Pons (tissue), 1 donor: ENCODE data around the gene EPOP.

Source experiments
- DNase-seq: peaks from one replicate; pipeline ENCODE4 v3.0.0-alpha.2; 2016; ENCODE audit warnings: low spot score

The EPOP gene

DNA sequence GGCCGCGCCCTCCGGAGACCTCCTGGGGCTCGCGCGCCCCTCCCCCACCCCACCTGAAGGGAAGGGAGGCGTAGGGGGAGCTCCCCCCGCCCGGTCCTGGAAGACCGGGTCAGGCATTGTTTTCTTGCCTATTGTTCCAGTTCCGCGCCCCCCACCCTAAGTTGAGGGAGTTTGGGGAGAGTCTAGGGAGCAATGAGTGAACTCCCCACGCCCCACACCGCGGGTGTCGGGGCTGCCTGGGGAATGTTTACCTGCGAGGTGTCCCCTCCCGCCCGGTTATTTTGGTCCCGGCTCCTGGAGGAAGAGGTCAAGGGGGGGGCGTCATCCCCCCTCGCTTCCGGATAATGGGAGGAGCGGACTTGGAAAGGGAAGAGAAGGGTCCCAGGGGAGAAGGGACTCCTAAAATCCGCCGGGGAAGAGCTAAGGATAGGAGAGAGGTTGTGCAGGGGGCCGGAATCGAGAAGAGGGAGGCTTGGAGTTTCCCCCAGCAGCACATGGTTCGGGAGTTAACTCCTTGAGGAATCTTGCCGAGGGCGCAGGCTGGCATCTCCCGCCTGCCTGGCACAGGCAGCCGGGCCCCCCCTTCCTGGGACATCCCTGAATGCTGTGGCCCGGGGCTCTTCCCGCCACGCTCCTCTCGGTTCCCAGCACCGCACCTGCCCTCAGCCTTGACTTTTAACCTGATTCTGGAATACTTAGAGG lies 31.2 kb upstream of the EPOP start:
- DNase-seq: peak; percentile 32

DNA sequence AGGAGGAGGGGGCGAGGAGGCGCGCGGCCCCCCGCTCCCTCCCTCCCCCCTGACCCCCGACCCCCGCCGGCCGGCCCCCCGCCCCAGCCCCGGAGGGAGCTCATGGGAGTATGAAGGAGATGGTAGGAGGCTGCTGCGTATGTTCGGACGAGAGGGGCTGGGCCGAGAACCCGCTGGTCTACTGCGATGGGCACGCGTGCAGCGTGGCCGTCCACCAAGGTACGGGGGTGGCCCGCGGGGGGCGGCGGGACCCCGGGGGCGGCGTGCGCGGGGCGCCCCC lies 30.7 kb upstream of the EPOP start:
- DNase-seq: no peak

DNA sequence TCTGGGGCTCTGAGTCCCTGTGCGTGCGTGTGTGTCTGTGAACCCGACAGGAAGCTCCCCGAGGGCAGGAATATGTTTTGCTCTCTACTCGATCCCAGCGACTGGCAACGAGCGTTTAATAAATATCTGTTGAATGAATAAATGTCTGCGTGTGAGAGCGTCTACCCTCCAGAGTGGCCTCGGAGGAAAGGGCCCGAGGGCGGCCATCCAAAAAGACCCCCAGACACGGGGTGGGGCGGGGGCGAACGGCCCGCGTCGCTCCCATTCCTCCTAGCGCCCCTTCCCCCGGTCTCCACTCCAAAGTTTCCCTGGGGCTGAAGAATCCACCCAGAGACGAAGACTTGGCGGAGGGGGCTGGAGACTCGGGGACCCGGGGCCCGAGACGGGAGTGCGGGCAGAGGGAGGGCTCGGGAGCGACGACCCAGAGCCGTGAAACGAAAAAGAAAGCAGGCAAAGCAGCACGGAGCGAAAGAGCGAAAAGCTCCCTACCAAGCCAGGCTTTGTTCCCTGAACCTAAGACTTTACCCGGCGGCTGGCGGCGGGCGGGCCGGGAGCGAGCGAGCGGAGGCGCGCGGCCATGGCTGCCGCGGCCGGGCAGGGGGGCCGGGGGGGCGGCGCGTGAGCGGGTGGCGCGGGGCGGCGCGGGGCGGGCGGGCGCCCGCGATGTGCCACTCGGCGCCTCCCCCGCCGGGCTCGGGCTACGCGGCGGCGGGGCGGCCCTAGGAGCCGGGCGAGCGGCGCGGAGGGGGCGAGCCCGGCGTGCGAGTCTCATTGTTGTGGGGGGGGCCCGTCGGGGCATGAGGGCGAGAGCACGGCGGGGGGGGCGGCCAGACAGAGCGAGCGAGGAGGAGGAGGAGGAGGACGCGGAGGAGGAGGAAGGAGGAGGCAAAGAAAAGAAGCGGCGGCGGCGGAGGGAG lies 30.1 kb upstream of the EPOP start, which contains the start of gene MLLT6:
TSS of gene MLLT6 (plus strand) at position 668 of the 917 bp plus-strand sequence. CDS start 360 bp downstream, outside the sequence.
- DNase-seq: peak; percentile 71

DNA sequence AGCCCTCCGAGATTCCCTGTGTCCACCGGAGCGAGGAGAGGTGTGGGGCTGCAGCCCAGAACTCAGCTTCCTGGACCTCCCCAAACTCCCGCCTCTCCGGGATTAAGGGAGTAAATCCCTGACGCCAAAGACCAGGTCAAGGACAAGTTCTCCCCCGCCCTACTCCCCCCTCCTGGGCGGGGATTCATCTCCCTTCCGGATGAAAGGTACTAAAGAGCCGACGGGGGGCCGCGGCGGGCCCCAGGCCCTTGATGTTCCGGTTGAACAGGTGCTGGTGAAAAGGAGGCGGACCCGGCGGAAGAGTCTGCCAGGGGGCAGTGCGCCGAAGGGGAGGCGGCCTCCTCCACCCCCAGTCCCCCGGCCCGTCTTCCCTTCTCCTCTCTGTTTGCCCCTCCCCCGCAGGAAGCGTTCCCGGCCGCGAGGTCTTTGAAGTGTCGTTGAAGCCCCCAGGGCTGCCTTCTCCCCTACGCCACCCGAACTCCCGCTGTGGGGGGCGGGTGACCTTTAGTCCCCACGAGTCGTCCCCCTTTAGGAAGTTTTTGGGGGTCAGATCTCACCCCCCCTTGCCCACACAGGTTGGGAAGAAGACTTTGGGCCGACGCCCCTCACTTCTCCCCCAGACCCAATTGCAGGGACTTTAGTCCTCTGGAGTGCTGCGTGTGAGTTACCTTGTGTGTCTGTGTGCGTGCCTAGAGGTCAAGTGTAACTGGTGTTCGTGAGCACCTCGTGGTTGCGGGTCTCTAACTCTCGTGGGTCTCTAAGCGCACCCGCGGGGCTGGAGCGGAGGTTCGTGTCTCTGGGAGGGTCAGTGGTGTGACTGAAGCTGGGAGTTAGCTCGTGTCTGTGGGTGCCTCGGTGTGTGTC lies 29.2 kb upstream of the EPOP start:
- peak; percentile 37 for DNase-seq

DNA sequence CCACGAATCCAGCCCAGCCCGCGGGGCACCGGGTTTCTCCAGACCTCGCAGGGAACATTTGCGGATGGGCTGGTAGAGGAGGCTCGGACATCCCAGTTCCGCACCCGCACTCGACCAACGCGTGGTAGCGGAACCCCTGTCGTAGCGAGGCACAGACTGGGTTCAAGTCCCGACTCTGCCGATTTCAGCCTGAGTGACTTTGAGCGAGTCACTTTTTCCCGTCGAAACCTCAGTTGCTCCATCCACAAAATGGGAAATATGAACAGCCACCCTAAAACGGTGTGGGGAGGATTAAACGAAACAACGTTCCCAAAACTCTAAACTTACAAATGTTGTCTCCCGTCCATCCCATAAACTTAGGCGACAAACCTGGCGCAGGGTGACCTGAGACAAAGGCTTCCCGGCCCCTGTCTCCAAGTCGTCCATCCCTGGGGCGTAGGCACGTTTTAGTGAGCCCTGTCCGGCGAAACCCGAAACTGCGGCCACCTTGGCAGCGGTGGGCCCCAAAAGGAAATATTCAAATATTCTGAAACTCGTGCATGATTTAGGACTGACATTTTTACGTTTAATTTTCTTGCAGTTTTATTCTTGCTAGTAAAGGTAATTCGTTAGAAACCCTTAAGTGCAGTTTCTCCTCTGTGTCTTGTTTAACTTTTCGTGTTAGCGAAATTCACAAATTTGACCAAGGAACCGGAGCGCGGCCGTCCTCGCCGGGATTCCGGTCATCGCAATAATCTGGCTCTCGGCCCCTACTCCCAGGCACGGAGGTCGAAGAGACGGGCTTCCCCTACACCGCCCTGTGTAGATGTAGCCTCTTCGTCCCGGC lies 28.4 kb upstream of the EPOP start:
- no peak for DNase-seq

DNA sequence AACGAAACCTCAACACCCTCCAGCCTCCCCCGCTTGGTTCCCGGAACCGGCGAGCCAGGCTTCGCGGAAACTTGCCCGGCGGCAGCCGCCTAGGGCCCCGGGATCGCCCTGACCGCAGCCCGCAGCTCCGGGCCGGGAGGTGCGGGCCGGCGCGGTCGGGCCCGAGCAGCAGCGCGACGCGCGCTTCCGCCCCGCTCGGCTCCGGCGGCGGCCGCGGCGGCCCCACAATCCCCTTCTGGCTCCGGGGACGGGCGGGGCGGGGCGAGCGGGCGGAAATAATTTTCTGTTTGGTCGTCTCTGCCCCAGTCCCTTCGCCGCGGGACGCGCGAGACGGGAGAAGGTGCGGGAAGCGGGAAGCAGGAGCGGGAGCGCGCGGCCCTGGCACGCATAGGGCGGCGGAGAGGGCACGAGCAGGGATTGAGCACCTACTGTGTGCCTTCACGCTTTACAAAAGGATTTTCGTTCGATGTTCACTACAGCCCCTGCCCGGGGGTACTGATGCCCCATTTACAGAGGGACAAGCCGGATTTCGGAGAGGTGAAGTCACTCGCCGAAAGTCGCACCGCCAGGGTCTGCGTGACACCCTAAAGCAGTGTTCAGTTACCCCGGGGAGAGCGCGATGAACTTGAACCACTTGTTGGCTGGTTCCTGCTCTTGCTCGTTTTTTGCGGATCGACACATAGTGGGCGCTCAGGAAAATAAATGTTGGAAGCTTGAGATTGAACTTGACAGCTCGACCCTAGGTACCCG lies 27.6 kb upstream of the EPOP start:
- DNase-seq: peak; percentile 63

DNA sequence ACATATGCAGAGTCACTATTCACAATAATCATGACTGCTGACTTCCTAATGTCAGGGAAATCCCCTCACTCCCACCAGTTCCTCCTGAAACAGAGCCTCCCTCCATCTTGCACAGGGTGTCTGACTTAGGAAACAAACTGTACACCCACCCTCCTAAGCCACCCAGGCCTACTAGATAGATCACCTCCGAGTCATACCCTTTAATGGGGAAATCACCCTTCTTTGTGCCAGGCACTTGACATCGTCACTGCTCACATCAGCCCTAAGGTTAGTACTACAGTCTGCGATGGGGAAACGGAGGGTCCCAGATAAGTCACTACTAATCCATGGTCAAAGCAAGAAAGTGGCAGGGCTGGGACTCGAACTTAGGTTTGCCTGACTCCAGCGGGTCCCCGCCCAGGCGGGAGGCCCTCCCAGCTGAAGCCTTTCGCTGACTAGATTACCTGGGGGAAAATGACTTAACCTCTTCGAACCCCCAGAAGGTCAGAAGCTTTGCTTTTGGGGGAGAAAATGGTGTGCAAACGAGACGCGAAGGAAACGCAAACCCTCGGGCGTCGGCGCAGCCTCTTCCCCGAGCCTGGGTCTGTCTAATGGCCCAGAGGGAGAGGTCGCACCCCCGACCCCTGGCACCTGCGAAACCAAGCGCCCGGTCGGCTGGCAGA lies 26.9 kb upstream of the EPOP start:
- DNase-seq: peak; percentile 48

DNA sequence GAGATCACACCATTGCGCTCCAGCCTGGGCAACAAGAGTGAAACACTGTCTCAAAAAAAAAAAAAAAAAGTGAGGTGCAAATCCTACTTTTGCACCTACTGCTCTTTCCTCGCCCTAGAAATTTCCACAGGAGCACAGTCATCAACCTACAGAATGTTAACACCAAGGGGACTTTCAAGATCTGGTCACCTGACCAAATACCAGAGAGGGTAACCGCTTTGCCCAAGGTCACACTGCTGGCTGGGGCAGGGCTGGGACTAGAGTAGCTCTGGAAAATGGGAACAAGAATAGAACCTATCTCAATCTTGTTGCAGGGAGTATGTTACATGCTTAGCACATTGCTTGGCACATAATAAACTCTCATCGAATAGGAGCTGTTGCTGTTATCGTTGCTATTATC lies 24.0 kb upstream of the EPOP start:
- DNase-seq: no peak

DNA sequence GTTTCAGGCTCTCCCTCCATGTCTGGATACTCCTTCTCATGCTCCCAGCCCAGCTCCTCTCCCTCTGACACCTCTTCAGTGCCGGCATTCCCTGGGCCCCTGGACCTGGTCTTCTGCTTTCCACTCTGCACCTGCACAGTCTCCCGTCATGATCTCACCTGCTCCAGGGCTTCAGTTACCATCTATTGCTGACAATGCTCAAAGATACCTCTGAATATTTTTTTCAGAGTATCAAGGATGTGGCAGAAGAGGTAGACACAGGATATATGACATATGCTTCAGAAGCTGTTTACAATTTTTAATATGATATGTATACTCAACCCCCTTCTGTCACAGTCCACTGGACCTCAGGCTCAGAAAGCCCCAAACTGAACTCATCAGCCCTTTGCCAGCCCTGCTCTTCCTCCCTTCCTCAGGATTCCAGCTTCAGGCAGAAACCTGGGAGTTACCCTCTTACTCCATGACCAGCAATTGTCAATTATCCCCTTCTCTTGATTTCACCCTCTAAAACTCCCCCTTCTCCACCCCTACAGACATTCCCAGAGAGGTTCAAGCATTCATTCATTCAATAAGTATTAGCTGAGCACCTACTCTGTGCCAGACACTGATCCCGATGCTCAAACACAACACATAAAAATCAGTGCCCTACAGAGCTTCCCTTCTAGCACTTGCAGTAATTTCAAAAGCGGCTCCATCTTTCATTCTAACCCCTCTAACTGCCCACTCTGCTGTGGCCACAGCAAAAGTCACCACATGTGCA lies 22.5 kb upstream of the EPOP start:
- no peak for DNase-seq

DNA sequence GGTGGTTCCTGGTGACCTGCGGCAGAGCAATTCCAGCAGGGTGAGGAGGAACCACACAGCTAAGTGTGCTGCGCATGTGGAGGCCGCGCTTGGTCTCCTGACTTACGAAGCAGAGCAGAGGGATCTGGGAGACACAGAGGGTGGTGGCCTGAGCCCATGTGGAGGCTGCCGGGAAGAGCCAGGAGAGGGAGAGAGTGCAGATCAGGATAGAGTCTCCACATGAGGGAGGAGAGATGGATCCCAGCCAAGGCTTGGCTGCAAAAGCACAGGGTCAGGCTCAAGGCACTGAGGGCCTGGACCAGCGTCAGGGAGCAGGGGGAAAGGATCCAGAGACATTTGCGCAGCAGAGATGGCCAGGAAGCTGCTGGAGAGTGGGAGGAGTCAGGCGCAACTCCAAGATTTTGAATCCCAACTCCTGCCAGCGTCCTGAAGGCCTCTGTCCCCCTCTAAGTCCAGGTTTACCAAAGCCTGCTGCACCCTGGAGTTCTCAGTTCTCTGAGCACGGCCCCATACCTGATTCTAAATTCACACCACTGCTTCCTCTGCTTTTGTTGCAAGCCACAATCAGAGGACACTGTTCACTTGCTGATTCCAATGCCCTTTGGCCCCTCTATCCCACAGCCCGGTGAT lies 19.1 kb upstream of the EPOP start:
- peak; percentile 39 for DNase-seq

DNA sequence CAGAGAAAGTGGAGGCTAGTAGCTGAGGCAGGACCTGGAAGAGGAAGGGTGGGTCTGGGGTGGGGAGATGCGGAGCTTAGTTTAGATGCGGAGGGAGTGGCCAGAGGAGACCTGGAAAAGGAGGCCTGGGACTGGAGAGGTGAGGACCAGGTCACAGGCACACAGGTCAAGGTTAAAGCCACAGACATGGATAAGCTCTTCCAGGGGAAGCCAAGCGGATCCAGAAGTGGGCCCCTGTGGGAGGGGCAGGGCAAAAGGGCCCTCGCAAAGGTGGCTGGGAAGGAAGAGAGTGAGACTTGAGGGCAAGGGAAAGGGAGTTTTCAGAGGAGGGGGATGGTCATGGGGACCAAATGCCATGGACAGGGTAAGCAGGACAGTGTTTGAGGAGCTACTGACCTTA lies 16.4 kb upstream of the EPOP start:
- no peak for DNase-seq

DNA sequence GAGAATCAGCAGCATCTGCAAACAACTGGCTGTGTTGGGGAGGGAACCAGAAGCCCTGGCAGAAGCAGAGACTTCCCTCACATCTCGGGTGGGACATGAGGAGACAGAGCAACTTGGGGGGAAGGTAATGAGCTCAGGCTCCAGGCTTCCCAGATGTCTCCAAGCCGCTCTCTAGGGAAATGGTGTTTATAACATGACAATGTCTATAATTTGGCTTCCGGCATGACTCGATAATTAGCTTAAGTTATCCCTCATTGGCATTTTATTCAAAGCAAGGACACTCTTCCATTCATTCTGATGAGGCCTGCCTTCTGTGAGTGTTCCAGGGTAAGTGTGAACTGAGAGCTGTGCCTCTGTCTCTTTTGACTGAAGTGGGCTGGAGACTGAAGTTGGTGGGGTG lies 15.6 kb upstream of the EPOP start:
- no peak for DNase-seq

DNA sequence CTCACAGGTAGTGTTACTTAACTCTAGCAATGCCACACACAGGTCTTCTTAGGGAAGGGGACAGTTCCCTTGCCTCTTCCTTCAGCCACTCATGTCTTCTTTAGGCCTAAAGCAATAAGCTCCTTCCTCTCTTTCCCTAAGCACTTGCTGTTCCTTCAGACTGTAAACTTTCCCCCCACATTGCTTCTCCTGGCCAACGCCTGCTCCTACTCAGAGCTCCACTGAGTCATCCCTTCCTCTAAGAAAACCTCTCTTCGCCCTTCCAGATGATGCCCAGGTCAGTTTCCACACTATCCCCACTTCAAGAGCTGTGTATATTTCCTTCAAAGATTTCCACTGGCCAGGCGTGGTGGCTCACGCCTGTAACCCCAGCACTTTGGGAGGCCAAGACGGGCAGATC lies 12.5 kb upstream of the EPOP start:
- no peak for DNase-seq

DNA sequence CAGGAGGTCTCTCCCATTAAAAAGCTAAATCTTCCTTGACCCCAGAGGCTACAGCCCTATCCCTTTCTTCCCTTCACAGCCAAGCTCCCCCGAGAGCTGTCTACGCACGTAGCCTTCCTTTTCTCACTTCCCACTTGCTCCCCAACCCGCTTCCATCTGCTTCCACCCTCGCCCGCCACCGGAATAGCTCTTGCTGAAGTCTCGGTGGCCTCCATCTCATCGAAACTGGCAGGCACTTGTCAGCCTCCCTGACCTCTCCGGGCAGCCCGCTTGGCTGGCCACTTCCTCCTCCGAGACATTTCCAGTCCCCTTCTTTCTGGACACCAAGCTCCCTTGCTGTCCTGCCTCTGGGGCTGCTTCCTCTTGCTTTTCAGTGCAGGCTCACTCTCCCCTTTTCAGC lies 10.7 kb upstream of the EPOP start:
- DNase-seq: peak; percentile 31

DNA sequence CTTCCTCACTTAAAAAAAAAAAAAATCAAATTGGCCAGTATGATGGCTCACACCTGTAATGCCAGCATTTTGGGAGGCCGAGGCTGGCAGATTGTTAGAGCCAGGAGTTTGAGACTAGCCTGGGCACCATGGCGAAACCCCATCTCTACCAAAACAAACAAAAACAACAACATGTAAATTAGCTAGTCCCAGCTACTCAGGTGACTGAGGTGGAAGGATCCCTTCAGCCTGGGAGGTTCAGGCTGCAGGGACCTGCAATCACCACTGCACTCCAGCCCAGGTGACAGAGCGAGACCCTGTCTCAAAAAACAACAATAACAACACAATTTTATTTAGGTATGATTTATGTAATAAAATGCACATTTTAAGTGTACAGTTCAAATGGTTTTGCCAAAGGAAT lies 6.3 kb upstream of the EPOP start:
- DNase-seq: no peak

DNA sequence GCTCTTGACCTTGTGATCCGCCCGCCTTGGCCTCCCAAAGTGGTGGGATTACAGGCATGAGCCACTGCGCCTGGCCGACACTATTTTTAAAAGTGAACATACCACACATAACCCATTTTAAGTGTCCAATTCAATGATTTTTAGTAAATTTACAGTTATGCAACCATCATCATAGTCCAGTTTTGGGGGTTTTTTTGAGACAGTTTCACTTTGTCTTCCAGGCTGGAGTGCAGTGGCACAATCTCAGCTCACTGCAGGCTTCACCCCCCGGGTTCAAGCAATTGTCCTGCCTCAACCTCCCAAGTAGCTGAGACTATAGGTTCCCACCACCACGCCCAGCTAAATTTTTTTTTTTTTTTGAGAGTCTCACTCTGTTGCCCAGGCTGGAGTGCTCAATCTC lies 3.1 kb upstream of the EPOP start:
- no peak for DNase-seq

DNA sequence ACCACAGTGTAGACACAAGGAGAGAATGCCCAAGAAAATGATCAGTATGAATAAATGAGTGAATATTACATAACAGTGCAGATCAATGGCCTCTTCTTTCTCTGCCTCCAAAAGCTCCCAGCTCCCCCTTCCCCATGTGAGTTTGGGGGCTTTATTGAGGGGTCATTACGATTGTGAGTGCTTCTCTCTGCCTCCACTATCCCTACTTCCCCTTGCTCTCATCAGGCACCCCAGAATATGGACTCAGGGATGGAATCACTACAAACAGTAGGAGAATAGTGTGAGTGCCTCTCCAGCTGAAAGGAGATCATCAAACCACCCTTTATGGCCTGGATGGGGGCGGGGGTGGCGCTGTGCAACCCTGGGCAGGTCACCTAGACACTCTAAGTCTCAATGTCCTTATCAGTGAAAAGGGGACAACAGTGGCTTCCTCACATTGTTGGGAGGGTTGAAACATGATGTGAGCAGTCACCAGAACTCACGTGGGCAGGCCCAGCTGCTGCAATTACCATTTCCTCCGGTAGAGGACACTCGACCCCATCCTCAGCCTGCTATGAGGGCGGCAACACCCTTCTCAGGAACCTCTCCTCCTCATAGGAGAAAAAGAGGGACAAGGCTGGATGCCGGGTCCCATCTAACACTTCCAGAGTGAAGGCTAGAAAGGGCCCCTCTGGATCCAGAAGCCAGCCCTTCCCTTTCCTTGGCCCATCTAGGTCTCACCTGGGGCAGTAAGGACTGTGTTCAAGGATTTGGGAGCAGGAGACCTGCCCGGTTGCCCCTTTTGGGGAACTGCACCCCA lies 2.1 kb upstream of the EPOP start:
- peak; percentile 86 for DNase-seq

DNA sequence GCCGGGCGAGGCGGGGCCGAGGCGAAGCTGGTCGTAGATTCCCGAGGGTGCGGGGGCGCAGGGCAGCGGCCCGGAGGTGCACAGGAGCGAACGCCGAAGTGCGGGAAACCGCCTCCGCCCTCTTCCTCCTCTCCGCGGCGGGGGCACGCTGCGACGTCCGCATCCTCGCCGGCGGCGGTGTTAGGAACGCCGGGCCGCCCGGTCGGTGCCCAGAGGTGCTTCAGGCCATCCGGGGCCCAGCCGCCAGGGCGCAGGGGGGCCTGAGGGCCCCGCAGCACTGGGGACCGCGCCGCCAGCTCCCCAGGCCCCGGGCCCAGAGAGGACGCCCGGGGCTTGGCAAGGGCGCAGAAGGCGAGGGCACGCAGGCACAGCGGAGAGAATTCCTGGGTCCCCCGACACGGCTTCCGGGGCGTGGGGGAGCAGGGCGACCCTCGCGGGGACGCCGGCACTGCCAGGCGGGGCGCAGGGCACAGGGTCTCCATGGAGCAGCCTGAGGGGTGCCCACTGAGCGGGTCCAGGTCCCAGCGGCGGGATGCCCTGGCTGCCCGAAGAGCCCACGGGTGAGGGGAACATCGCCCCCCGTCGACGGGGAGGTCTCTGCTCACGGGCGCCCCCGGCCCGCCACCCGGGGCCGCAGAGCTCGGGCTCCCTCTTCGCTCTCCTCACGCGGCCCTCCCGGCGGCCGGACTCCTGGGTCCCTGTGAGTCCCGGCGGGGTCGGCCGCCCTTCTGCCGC lies 576 bp downstream of the EPOP start:
- DNase-seq: no peak
